ENCODE measurements around the gene GZMA. TPM values are rescaled to one million over a fixed set of nuclear protein-coding genes. Genes with fewer than 3 reads are reported as not detected.

GZMA gene
- total and polyA plus RNA-seq, 2 experiments from 2014 or later, result not detected

DNA sequence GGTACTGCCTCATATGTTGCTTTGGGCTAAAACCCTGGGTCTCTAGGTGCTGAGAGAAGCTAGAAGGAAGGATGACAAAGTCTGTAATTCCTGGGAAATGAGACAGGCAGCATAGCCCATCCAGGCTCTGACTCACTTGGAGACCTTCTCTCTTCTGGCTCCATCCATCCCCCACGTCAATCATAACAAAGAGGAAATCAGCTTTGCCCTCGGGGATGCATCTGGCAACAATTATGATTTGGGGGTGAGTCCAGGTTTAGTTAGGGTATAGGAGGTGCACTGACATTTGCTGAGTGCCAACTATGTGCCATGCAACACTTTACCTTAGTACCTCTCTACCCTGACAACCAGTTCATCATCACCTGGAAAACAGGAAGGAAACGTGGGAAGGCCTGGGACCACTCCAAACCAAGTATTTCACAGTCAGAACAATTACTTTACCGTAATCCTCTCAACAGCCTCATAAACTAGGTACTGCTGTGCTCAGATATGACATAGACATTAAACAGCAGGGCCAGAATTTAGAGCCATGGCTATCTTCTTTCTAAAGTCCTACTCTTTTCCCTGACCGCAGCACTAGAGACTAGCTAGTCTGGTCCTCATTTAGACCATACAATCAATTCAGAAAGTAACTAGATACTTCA is 39.1 kb upstream of the GZMA start:
- Histone ChIP-seq H3K4me3 (no peak overlapping the region), H3K4me1 (ENCODE audit: insufficient read depth) (no peaks in the 10 kb centered on the region), H4K20me1 (ENCODE audit: insufficient read depth, poor library complexity, severe bottlenecking) (no peaks in the 10 kb centered on the region), H3K79me2 (no peaks in the 10 kb centered on the region), H3K27me3 (no peaks in the 10 kb centered on the region), H3K4me2 (no peak overlapping the region), H3K36me3 (replicated peaks; ENCODE audit: insufficient read depth, low read depth) (no peaks in the 10 kb centered on the region), H3K27ac (no peak overlapping the region), H3K9me2 (replicated peaks; ENCODE audit: insufficient read depth) (no peaks in the 10 kb centered on the region), H2AFZ (no peak overlapping the region), H3K9me3 (ENCODE audit: low read depth) (no peaks in the 10 kb centered on the region)
- TF ChIP-seq EZH2 (IDR thresholded peaks at IDR 0.05; ENCODE audit: borderline replicate concordance), result no peak
- TF ChIP-seq CTCF (IDR thresholded peaks at IDR 0.05; ENCODE audit: poor library complexity), result no peak
- no peak for TF ChIP-seq EZH2phosphoT487 (IDR thresholded peaks at IDR 0.05; ENCODE audit: low read depth, severe bottlenecking, unreplicated experiment)
- 58% methylated on average over 5 of the region's 5 CpGs for WGBS (ENCODE audit: low lambda C conversion rate, missing lambda C conversion rate)
- no peak for DNase-seq (ENCODE audit: low spot score)

GRCh38 chr5:55063899-55064298 is 38.5 kb upstream of the GZMA start:
- no peaks in the 10 kb centered on the region for H3K9me2 ChIP-seq (replicated peaks; ENCODE audit: insufficient read depth)
- H2AFZ ChIP-seq, result no peak overlapping the region
- H3K36me3 ChIP-seq (replicated peaks; ENCODE audit: insufficient read depth, low read depth), result no peaks in the 10 kb centered on the region
- H3K4me1 ChIP-seq (ENCODE audit: insufficient read depth), result no peaks in the 10 kb centered on the region
- no peaks in the 10 kb centered on the region for H3K27me3 ChIP-seq
- H4K20me1 ChIP-seq (ENCODE audit: insufficient read depth, poor library complexity, severe bottlenecking), result no peaks in the 10 kb centered on the region
- H3K4me3 ChIP-seq, result no peak overlapping the region
- DNase-seq (ENCODE audit: low spot score), result no peak
- no peak for TF ChIP-seq EZH2phosphoT487 (IDR thresholded peaks at IDR 0.05; ENCODE audit: low read depth, severe bottlenecking, unreplicated experiment)
- no peak for TF ChIP-seq CTCF (IDR thresholded peaks at IDR 0.05; ENCODE audit: poor library complexity)
- TF ChIP-seq EZH2 (IDR thresholded peaks at IDR 0.05; ENCODE audit: borderline replicate concordance), result no peak
- no peak overlapping the region for H3K27ac ChIP-seq
- H3K4me2 ChIP-seq, result no peak overlapping the region
- H3K9me3 ChIP-seq (ENCODE audit: low read depth), result no peaks in the 10 kb centered on the region
- H3K79me2 ChIP-seq, result no peaks in the 10 kb centered on the region
- WGBS (ENCODE audit: low lambda C conversion rate, missing lambda C conversion rate), result 81% methylated on average over 2 of the region's 2 CpGs

DNA sequence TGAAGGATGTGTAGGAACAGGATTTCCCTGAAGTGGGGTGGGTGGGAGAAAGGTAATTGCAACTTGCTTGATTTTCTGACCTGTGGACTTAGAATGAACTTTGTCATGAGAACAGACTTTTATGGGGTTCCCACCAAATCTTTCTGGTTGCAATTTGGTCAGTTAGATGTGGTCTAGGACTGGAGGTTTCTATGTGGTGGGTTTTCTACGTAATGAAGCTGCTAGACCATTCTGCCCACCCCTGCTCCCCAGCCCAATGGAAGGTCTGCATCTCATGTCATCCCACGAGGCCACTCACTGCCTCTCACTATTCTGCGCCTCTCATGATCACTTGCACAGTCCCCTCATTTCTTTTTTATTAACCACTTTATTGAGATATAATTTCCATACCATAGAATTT is 37.9 kb upstream of the GZMA start:
- Histone ChIP-seq H3K36me3 (replicated peaks; ENCODE audit: insufficient read depth, low read depth) (no peaks in the 10 kb centered on the region), H3K4me2 (no peak overlapping the region), H3K4me1 (ENCODE audit: insufficient read depth) (no peaks in the 10 kb centered on the region), H2AFZ (no peak overlapping the region), H3K9me2 (replicated peaks; ENCODE audit: insufficient read depth) (no peaks in the 10 kb centered on the region), H3K4me3 (no peak overlapping the region), H3K27me3 (no peaks in the 10 kb centered on the region), H3K27ac (no peak overlapping the region), H3K9me3 (ENCODE audit: low read depth) (no peaks in the 10 kb centered on the region), H3K79me2 (no peaks in the 10 kb centered on the region), H4K20me1 (ENCODE audit: insufficient read depth, poor library complexity, severe bottlenecking) (no peaks in the 10 kb centered on the region)
- 92% methylated on average over 3 of the region's 3 CpGs for WGBS (ENCODE audit: low lambda C conversion rate, missing lambda C conversion rate)
- TF ChIP-seq EZH2phosphoT487 (IDR thresholded peaks at IDR 0.05; ENCODE audit: low read depth, severe bottlenecking, unreplicated experiment) (no peak), EZH2 (IDR thresholded peaks at IDR 0.05; ENCODE audit: borderline replicate concordance) (no peak), CTCF (IDR thresholded peaks at IDR 0.05; ENCODE audit: poor library complexity) (no peak)
- no peak for DNase-seq (ENCODE audit: low spot score)

Measured in hepatocyte (in vitro differentiated cells).